Skeletal muscle cell (primary cell): ENCODE results near the gene RGPD5.
"Not testable (repeated sequence)": the region's sequence is repeated elsewhere in the genome, so short reads cannot be mapped to it uniquely, and the experiment has no call there.

Experiments used
- DNase-seq: peaks from one replicate; pipeline ENCODE4 v3.0.0-alpha.2; 2010; ENCODE audit warnings: low read depth
- H3K4me3 ChIP-seq: 2 replicates; pipeline ENCODE4 v1.5.1; 2011; ENCODE audit warnings: low read depth, mild to moderate bottlenecking, control low read depth, low read length, moderate library complexity

RGPD5 gene

DNA sequence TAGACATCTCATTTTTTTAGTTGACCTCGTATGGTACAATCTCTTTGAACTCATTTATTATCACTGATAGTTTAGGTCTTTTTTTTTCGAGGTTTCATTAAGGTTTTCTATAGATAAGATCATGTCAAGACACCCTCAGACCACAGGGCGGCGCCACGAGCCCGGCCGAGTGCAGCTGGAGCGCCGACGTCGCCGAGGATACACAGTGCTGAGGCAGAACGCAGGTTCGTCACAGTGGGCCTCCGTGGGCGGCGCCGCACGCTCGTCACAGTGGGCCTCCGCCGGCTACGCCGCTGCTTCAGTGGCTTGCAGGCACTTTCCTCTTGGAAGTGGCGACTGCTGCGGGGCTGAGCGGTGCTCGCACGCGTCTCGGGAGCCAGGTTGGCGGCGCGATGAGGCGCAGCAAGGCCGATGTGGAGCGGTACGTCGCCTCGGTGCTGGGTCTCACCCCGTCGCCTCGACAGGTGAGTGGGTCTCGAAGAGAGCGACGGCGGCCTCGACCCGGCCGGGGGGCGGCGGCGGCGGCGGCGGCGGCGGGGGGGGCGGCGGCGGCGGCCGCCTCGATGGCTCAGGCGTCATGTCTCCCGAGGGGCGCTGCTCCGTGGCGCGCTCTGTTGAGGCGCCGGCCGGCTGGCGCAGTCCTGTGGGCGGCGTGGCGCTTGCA, at the start of gene RGPD5:
Gene RGPD5, plus strand, starts transcription at position 232 of the 664 bp plus-strand sequence. Its CDS starts 161 bp downstream, at position 393.
- not testable (repeated sequence) for H3K4me3 ChIP-seq, DNase-seq

DNA sequence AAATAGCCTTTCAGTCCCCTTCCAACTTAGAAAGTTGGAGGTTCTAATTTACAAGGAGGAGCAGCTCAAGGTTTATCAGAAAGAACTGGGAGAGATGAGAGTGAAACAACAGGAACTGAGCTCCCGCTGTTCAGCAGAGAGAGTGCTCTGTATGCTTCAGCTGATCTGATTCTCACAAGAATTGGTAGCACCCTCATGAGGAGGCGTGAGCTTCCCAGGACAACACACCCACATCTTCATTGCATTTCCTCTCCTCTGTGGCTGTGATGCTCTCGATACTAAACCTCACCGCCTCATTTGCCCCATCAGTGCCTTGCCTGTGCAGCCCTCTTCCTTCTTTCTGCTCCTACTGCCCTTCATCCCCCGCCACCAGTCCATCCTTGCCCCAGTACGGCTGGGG, 42.5 kb upstream of the RGPD5 start:
- not testable (repeated sequence) for DNase-seq

DNA sequence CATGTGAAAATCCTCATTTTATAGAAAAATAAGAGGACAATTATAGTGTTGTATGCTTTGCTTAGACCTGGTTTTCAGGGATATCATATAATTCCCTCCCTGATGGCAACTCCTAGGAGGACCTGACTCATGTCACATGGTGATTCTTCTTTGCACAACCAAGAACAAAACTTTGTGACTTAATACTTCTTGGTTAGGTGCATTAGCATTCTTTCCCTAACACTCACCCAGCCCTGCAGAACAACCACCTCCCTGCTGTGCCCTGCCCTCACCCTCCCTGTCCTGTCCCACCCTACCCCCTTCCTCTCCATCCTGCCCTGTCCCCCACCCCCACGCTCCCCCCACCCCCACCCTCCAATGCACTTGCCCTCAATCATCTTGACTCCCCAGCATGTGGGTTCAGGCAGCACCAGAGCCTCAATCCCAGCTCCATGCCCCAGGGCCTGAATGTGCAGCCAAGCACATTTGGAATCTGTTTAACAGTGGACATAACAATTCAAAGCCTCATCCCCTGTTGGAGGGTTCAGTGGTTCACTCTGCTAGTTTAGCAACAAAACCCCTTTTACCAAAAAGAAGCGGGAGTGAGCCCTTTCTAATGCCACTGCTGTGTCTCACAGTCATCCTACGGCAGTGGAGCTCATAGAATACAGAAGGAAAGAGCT, 36.8 kb upstream of the RGPD5 start:
- DNase-seq, H3K4me3 ChIP-seq: not testable (repeated sequence)

More for the DNA sequence above, 42.5 kb upstream of the RGPD5 start:
- H3K4me3 ChIP-seq = not testable (repeated sequence)

DNA sequence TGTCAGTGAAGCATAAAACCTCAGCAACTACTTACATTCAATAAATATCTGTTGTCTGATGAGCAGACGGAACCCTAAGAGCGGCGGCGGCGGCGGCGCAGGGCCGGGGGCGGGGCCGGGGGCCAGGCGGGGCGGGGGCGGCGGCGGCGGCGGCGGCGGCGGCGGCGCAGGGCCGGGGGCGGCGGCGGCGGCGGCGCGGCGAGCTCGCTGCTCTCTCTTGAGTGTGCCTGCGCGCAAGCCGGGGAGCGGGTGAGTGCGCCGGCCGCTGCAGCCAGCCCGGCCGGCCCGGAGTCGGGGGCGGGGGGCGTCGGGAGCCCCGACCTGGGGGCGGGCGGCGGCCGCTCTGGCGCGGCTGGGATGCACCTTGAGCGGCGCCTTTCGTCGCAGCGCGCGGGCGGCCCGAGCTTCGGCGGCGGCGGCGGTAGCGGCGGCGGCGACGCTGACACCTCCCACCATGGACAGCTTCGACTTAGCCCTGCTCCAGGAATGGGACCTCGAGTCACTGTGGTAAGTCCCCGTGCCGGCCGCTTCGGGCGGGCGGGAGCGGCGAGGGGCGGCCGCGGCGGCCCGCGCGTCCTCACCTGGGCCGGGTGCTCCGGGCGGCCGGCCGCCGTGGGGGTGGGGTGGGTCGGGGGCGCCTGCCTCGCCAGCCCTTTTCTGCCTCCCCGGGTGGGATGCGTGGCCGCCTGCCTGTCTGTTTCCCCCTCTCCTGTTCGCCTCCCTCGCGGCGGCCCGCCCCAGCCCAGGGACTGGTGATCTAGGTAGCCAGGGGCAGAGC, 33.7 kb upstream of the RGPD5 start:
- not testable (repeated sequence) for H3K4me3 ChIP-seq, DNase-seq

DNA sequence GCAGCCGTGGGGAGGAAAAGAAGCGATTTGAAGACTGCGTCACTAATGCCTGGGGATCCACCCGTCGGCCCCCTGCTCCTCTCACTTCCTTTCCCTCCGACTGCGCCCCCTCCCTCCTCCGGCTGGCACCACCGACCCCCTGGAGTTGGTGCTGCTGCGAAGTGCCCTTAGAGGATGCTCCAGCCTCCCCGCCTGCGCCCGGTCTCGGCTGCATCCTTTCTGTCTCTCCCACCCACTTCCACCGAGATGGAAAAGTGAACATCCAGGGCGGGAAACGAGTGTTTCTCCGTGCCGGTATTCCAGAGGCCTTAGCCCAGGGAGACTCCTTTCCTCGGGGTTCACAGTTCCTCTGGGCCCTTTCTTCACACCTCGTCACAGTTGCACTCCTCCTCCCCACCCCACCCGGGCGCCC, 33.1 kb upstream of the RGPD5 start:
- not testable (repeated sequence) for H3K4me3 ChIP-seq, DNase-seq

DNA sequence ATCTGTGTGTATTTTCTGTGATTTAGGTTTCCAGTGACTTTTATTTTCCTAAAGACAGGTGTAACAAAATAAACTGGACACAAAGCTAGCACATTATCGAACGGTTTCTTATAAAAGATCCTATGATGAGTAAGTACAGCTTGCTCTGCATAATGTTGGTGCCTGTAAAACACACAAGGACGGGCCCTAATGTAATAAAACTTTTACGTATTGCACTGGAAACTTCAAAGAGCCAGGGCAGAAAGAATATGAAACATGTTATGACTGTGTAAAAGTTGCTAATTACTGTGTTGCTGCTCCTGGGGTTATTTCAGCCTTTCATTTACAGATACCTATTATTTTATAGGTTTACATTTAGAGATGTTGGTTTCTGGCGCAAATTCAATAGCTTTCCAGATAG, 32.1 kb upstream of the RGPD5 start:
- not testable (repeated sequence) for H3K4me3 ChIP-seq, DNase-seq

DNA sequence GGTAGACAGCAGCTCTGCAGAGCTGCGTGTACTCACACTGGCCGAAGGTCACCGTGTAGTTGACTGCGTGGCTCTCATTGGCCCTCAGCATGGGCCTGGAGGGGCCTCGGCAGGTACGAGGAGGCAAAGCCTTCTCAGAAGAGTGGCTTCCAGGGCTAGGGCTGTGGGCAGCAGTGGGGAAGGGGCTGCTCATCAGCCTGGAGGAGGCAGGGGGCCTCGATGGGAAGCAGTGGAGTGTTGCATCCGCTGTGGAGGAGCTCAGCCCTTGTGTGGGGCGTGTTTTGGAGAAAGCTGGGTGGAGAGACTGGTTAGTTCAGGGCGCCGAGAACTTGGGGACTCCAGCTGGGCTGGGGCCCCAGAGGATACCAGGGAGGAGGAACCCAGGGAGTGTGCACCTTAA, 28.0 kb upstream of the RGPD5 start:
- H3K4me3 ChIP-seq, DNase-seq: not testable (repeated sequence)

DNA sequence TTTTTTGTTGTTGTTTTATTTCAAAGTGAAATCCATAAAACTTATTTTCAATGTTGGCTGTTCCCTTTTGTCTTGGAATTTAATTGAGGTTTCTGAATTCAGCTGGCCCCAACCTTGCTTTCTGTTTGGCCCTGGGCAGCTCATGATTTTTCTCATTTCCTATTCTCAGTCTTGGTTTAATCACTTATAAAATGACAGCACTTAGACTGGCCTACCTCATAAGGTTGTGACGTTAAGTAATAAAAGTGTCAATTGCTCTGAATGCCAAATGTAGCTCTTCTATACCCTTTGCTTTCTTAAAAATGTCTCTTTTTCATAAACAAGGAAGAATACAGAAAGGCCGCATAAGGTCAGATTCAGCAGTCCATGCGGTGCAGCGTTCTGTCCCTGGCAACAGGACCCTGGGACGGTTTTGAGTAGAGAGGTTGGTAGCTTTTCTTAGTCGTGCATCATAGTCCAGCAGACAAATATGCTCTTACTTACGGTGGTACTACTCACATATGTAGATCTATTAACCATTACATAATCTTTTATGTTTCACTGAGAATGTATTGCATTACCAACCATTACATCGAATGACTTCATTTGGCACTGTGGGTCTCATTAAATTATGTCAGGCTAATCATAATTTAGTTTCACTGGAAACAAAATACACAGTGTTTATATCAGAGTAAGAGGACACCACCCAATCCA, 27.1 kb upstream of the RGPD5 start:
- not testable (repeated sequence) for H3K4me3 ChIP-seq

DNA sequence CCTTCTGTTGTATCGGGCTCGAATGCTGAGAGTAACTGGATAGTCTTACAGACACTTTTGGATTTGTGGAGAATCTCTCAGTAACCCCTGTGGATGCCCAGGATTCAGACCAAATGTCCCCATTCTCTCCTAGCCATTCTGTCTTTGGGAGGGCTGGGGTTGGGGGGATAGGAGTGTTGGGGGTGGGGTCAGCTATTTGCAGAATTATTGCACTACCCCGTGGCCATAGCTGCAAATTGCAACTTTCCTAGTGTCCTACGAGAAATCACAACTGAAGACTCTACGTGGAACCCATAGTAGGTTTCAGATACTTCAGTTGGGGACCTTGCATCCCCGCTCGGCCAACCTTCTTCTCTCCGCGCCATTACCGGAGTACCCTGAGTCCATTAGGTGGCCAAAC, 25.2 kb upstream of the RGPD5 start:
- not testable (repeated sequence) for H3K4me3 ChIP-seq, DNase-seq

More for the DNA sequence above, 27.1 kb upstream of the RGPD5 start:
- not testable (repeated sequence) for DNase-seq

DNA sequence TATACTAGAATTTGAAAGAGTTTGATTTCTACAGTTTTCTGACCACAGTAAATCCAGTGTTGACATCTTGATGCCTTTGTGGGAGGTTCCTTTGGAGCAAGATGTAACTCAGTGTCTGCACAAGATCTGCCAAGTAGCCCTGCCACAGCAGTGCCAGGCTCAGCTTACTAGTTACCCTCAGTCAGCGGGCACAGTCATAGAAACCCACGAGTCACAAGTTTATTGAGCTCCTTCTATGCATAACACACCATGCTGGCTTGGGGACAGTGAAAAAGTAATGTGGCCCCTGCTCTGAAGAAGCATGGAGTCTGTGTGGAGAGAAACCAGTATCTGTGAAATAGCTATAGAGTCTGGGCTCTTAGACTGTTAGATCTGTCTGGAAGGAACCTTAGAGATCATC, 15.0 kb upstream of the RGPD5 start:
- H3K4me3 ChIP-seq, DNase-seq: not testable (repeated sequence)

DNA sequence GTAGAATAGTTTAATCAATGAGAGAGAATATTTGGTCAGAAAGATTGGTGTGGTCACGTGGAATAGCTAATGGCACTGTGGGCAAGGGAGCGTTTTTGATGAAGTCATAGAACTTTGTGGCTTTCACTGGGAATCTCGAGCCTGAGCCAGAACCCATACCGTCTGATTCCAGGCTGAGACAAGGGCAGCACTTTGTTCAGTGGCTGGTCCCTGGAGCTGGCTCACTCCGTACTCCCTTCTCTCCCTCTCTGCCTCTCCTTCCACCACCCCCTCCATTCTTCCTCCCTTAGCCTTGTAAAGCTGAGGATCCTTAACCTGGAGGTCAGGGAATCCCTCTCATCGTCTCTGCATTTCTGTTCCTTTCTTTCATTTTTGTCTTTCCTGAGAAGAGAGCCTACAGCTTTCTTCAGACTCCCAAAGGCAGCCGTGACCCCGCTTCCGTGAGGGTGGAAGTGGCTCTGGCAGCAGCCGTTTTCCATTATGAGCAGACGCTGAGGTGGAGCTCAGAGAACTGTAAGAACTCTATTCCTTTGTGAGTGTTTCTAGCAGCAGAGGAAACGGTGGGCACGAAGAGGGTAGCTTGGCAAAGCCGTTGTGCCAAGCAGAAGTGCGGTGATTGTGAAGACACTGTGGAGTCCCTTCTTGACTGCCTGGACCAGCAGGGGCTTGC, 12.8 kb upstream of the RGPD5 start:
- DNase-seq, H3K4me3 ChIP-seq: not testable (repeated sequence)

DNA sequence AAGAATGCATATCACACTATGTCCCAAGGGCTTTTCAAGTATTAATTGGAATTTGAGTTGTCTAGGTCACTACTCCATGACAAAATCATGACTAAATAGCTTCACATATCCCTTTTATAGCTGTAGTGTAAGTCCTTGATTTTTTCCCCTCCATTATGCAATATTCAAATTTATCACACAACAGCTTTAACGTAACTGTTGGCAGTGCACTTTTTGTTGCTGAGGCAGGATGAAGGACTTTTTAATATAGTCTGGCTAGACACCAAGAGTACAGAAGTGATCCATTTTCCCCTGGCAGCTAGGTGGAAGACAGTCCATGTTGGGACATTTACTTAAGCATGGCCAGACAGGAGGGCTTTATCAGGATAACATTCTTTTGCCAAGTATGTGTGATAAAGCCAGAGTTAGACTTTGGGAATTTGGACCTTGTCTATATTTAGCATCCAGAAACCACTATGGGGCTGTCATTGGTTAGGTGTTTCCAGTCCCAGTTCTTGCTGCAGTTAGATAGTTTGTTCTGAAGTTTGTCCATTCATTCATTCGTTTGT, 11.6 kb upstream of the RGPD5 start:
- DNase-seq, H3K4me3 ChIP-seq: not testable (repeated sequence)

DNA sequence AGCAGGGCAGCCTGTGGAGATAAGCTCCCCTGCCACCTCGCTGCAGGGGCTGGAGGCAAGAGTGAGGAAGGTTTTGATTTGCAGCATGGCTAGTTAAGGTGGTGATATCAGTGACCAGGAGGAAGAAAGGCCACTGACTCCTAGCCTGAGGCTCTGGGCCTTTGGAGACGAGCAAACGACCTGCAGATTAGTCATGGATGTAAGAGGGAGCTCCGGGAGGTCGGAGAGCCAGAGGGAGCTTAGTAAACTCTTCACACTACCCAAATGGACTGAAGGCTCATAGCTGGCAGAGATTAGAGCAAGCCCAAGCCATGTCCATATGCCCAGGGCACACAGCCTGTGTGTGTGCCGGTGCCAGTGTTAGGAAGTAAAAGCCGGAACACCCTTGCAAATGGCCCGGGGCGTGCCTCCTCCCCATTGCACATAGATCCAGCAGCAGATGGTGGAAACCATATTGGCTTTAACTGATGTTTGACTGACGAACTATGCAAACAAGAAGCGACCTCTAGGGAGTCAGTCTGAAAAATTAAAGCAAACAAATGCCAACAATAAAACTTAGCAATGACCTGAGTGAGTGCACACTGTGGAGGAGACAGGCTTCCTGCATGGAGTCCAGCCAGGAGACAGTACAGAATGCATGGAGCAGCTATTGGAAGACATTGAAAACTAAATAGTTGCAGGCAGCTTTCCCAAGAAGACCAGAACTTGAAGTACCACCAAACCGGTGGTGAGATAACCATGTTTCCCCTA, 2.4 kb upstream of the RGPD5 start:
- H3K4me3 ChIP-seq, DNase-seq: not testable (repeated sequence)

DNA sequence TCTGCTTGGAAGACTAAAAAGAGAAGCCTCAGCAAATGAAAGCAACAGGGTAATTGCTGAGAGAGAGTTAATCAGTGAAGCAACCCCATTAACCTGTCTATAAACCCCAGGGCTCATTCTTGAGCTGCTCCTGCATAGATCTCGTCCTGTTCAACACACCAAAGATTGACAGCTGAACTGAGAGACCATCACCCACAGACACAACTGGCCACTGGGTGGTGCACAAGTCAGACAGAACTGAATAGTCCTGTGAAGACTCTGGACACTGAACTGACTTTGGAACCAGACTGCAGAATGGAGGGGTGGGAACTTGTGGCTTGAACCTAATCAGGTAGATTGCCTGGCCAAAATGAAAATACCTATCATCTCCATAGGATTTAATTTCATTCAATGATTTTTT, 1.4 kb upstream of the RGPD5 start:
- DNase-seq, H3K4me3 ChIP-seq: not testable (repeated sequence)

DNA sequence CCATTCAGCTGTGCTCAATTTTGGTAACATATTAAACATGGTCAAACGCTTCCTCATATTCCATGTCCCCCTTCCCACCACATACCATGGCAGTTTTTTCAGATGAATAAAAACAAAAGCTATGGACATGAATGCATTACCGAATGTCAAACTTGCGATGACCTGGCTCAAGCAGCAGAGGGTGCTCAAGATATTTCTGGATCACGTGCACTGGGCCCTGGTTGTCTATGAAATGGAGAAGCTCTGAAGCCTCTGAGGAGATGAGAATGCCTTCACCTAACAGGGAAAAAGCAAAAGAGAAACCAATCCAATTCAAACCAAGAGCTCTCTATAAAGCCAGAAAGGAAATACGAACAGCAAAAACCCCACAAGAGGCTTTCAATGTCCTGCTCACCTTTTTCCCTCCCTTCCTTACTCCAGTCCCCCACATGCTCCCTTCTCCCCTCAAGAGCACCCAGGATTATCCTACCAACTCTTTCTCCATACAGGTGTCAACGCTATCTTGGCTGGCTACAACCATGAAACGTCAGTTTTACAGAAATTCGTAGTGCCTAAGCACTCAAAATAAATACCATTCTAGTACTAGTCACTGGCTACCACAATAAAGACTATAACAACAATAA, 77.1 kb downstream of the RGPD5 start:
- not testable (repeated sequence) for DNase-seq

DNA sequence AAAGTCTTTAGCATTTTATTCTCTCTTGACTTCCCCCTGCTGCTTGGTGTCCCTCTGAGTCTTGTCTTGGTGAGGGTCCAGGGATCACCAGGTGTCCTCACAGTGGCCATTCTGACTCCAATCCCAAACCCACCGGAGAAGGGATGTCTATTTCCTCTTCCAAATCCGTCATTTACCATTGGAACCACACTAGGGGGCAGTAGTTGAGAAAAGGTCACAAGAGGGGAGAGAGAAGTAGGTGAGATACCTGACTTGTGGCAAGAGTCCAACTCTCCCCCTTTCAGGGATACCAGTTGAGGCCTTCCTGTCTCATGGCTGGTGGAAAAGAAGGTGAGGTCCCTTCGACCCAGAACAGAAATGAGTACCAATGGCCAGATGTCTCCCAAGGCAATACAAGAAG, 82.5 kb downstream of the RGPD5 start:
- DNase-seq, H3K4me3 ChIP-seq: not testable (repeated sequence)

More for the DNA sequence above, 77.1 kb downstream of the RGPD5 start:
- not testable (repeated sequence) for H3K4me3 ChIP-seq

DNA sequence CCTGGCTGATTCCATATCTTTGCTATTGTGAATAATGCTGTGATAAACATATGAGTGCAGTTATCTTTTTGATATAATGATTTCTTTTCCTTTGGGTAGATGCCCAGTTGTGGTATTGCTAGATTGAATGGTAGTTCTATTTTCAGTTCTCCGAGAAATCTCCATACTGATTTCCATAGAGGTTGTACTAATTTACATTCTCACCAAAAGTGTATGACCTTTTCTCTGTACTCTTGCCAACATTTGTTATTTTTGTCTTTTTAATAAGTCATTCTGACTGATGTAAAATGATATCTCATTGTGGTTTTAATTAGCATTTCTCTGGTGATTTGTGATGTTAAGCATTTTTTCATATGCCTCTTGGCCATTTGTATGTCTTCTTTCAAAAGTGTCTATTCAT, 88.0 kb downstream of the RGPD5 start:
- not testable (repeated sequence) for DNase-seq

DNA sequence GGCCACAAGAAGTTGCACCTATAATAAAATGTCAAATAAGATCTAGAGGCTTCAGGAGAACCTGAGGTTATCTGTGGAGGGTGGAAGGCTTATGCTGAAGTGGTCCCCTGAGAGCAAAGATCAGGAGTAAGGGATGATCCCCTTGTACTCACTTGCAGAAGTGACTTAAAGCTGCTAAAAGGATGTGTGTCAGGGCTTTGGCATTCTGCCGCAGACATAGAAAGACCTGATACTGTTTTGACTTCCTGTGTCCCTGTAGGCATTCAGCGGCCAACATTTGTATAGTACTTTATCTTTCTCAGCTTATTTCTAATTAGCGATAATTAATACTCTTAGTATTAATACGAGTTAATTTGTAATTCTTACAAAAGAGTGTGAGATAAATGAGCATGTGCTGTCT, 94.3 kb downstream of the RGPD5 start:
- DNase-seq = not testable (repeated sequence)

More for the DNA sequence above, 88.0 kb downstream of the RGPD5 start:
- not testable (repeated sequence) for H3K4me3 ChIP-seq

More for the DNA sequence above, 94.3 kb downstream of the RGPD5 start:
- not testable (repeated sequence) for H3K4me3 ChIP-seq
